ENCODE data around the gene MAPK9. TPM values are rescaled to one million over a fixed set of nuclear protein-coding genes. Genes with fewer than 3 reads are reported as not detected.

Gene MAPK9
- total and polyA plus RNA-seq, 12 donors: 13.9 to 47.4 (median 40.3) TPM

- DNase-seq (no peak), ATAC-seq (no peak)
- Histone ChIP-seq H3K36me3 (peaks cover 0 to 100% (median 70%) of the 10 kb centered on the region in 9 donors), H3K27ac (no peak overlapping the region), H3K9me3 (peaks cover 12 to 100% (median 90%) of the 10 kb centered on the region in 11 donors), H3K4me1 (no peaks in the 10 kb centered on the region), H3K4me3 (no peak overlapping the region), H3K27me3 (no peaks in the 10 kb centered on the region)
- no peak for TF ChIP-seq CTCF (IDR thresholded peaks at IDR 0.05)
- WGBS, 2 donors: 98% methylated on average over 7 of the region's 7 CpGs
- intact Hi-C loops (cut with DNase I): no loop called here
Observed at GRCh38 chr5:180251887-180252286, 40.0 kb downstream of the MAPK9 start.

- DNase-seq: no peak
- Histone ChIP-seq H3K36me3 (peaks cover 0 to 100% (median 62%) of the 10 kb centered on the region in 9 donors), H3K9me3 (peaks cover 9 to 100% (median 83%) of the 10 kb centered on the region in 11 donors), H3K27ac (no peak overlapping the region), H3K4me1 (no peaks in the 10 kb centered on the region), H3K27me3 (no peaks in the 10 kb centered on the region), H3K4me3 (no peak overlapping the region)
- WGBS, 2 donors: 61 to 69% methylated on average over 9 of the region's 9 CpGs
- no peak for ATAC-seq
- TF ChIP-seq CTCF (IDR thresholded peaks at IDR 0.05): no peak
- intact Hi-C loops (cut with DNase I): no loop called here
Observed at GRCh38 chr5:180251141-180251540, 40.7 kb downstream of the MAPK9 start.

GRCh38 chr5:180250329-180250728 is 41.6 kb downstream of the MAPK9 start:
- Histone ChIP-seq H3K4me1 (no peaks in the 10 kb centered on the region), H3K36me3 (peaks cover 0 to 98% (median 69%) of the 10 kb centered on the region in 9 donors), H3K9me3 (peaks cover 5 to 100% (median 75%) of the 10 kb centered on the region in 11 donors), H3K27me3 (no peaks in the 10 kb centered on the region), H3K4me3 (no peak overlapping the region), H3K27ac (no peak overlapping the region)
- no peak for DNase-seq
- intact Hi-C loops (cut with DNase I): no loop called here
- no peak for ATAC-seq
- TF ChIP-seq CTCF (IDR thresholded peaks at IDR 0.05): no peak
- 97 to 99% methylated on average over 4 of the region's 4 CpGs for WGBS, 2 donors

GRCh38 chr5:180241600-180241999 is 50.3 kb downstream of the MAPK9 start:
- TF ChIP-seq CTCF (IDR thresholded peaks at IDR 0.05): no peak
- Histone ChIP-seq H3K27ac (no peak overlapping the region), H3K27me3 (no peaks in the 10 kb centered on the region), H3K4me1 (no peaks in the 10 kb centered on the region), H3K4me3 (no peak overlapping the region), H3K36me3 (peaks cover 4 to 99% (median 76%) of the 10 kb centered on the region in 9 donors), H3K9me3 (peaks cover 0 to 77% (median 6%) of the 10 kb centered on the region in 11 donors)
- WGBS, 2 donors: 97 to 100% methylated on average over 5 of the region's 5 CpGs
- DNase-seq (no peak), ATAC-seq (no peak)
- intact Hi-C loops (cut with DNase I): no loop called here

All from heart right ventricle (tissue), 16 donors.